Trophoblast cell (in vitro differentiated cells and primary cell): ENCODE data around the gene ZIC3.

Source experiments
- DNase-seq, 2 donors: peaks; one replicate each; pipeline ENCODE4 v3.0.0-alpha.2; 2016
- H2AFZ ChIP-seq: 2 replicates; pipeline ENCODE4 v1.6.1; 2013; ENCODE audit warnings: low read length, moderate library complexity, mild to moderate bottlenecking; ENCODE audit not compliant: insufficient read depth, poor library complexity
- H2AK5ac ChIP-seq: 2 replicates; pipeline ENCODE4 v1.6.1; 2013; ENCODE audit warnings: mild to moderate bottlenecking, low read length
- H2BK120ac ChIP-seq: 2 replicates; pipeline ENCODE4 v1.6.1; 2013; ENCODE audit warnings: low read length, mild to moderate bottlenecking, moderate library complexity; ENCODE audit not compliant: insufficient read depth, poor library complexity
- H2BK12ac ChIP-seq: 2 replicates; pipeline ENCODE4 v1.6.1; 2013; ENCODE audit warnings: mild to moderate bottlenecking, low read length, moderate library complexity
- H2BK5ac ChIP-seq: 2 replicates; pipeline ENCODE4 v1.6.1; 2013; ENCODE audit warnings: low read length, low read depth, moderate library complexity, mild to moderate bottlenecking; ENCODE audit not compliant: poor library complexity
- H3K14ac ChIP-seq: 2 replicates; pipeline ENCODE4 v1.6.1; 2013; ENCODE audit warnings: mild to moderate bottlenecking, low read length
- H3K18ac ChIP-seq: 2 replicates; pipeline ENCODE4 v1.6.1; 2013; ENCODE audit warnings: mild to moderate bottlenecking, low read length
- H3K23ac ChIP-seq: 2 replicates; pipeline ENCODE4 v1.6.1; 2013; ENCODE audit warnings: low read length
- H3K27ac ChIP-seq: 2 replicates; pipeline ENCODE4 v1.5.1; 2013; ENCODE audit warnings: low read depth, mild to moderate bottlenecking, inconsistent platforms, low read length, moderate library complexity
- H3K27me3 ChIP-seq: 2 replicates; pipeline ENCODE4 v1.6.1; 2013; ENCODE audit warnings: inconsistent platforms, mild to moderate bottlenecking, low read length, moderate library complexity; ENCODE audit not compliant: insufficient read depth
- H3K36me3 ChIP-seq, 2 experiments: 1 replicate in 1 of 2; 2 replicates in 1 of 2; pipeline ENCODE4 v1.6.1; 2013; ENCODE audit warnings: low read length in 2 of 2, mild to moderate bottlenecking in 2 of 2, moderate library complexity in 1 of 2; ENCODE audit not compliant: insufficient read depth in 2 of 2, control insufficient read depth in 1 of 2
- H3K4ac ChIP-seq: 2 replicates; pipeline ENCODE4 v1.6.1; 2013; ENCODE audit warnings: low read depth, mild to moderate bottlenecking, low read length, moderate library complexity
- H3K4me1 ChIP-seq, 2 experiments: 1 replicate in 1 of 2; 2 replicates in 1 of 2; pipeline ENCODE4 v1.6.1; 2013; ENCODE audit warnings: low read length in 2 of 2, mild to moderate bottlenecking in 2 of 2, moderate library complexity in 1 of 2; ENCODE audit not compliant: insufficient read depth in 2 of 2, control insufficient read depth in 1 of 2
- H3K4me2 ChIP-seq: 2 replicates; pipeline ENCODE4 v1.6.1; 2013; ENCODE audit warnings: inconsistent platforms, mild to moderate bottlenecking, low read length, moderate library complexity
- H3K4me3 ChIP-seq: 2 replicates; pipeline ENCODE4 v1.5.1; 2013; ENCODE audit warnings: mild to moderate bottlenecking, low read depth, low read length, inconsistent platforms
- H3K79me1 ChIP-seq: one replicate; pipeline ENCODE4 v1.6.1; 2013; ENCODE audit warnings: low read length
- H3K79me2 ChIP-seq: 2 replicates; pipeline ENCODE4 v1.6.1; 2013; ENCODE audit warnings: low read length, mild to moderate bottlenecking; ENCODE audit not compliant: control insufficient read depth, insufficient read depth, poor library complexity
- H3K9ac ChIP-seq: 2 replicates; pipeline ENCODE4 v1.6.1; 2013; ENCODE audit warnings: mild to moderate bottlenecking, low read length
- H3K9me3 ChIP-seq: 2 replicates; pipeline ENCODE4 v1.6.1; 2013; ENCODE audit warnings: low read depth, mild to moderate bottlenecking, control low read depth, inconsistent platforms, low read length; ENCODE audit not compliant: insufficient read depth
- H4K12ac ChIP-seq: 2 replicates; pipeline ENCODE4 v1.6.1; 2013; ENCODE audit warnings: low read depth, mild to moderate bottlenecking, low read length, moderate library complexity
- H4K8ac ChIP-seq: 2 replicates; pipeline ENCODE4 v1.6.1; 2013; ENCODE audit warnings: low read depth, mild to moderate bottlenecking, low read length, moderate library complexity
- H4K91ac ChIP-seq: one replicate; pipeline ENCODE4 v1.6.1; 2013; ENCODE audit warnings: low read depth, mild to moderate bottlenecking, low read length, moderate library complexity
- WGBS: extraction: QIAGEN DNeasy Blood & Tissue Kit; methylation state at CpG from one replicate; pipeline ENCODE4 v1.1.7; 2013; ENCODE audit warnings: missing lambda C conversion rate; ENCODE audit not compliant: insufficient read length, insufficient coverage; ENCODE audit errors: extremely low coverage; 5-methylcytosine and 5-hydroxymethylcytosine counted together

ZIC3 gene

DNA sequence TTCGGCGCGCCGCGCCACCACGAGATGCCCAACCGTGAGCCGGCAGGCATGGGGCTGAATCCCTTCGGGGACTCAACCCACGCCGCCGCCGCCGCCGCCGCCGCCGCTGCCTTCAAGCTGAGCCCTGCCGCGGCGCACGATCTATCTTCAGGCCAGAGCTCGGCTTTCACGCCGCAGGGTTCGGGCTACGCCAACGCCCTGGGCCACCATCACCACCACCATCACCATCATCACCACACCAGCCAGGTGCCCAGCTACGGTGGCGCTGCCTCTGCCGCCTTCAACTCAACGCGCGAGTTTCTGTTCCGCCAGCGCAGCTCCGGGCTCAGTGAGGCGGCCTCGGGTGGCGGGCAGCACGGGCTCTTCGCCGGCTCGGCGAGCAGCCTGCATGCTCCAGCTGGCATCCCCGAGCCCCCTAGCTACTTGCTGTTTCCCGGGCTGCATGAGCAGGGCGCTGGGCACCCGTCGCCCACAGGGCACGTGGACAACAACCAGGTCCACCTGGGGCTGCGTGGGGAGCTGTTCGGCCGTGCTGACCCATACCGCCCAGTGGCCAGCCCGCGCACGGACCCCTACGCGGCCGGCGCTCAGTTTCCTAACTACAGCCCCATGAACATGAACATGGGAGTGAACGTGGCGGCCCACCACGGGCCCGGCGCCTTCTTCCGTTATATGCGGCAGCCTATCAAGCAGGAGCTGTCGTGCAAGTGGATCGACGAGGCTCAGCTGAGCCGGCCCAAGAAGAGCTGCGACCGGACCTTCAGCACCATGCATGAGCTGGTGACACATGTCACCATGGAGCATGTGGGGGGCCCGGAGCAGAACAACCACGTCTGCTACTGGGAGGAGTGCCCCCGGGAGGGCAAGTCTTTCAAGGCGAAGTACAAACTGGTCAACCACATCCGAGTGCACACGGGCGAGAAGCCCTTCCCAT lies 1.1 kb downstream of the ZIC3 start:
- DNase-seq, result no peak
- H3K27ac ChIP-seq, result no peak overlapping the region
- H4K91ac ChIP-seq, result no peak overlapping the region
- peaks cover 3% of the 10 kb centered on the region for H3K9me3 ChIP-seq
- H3K9ac ChIP-seq, result no peak overlapping the region
- no peak overlapping the region for H2AK5ac ChIP-seq
- H3K14ac ChIP-seq, result no peak overlapping the region
- H3K4ac ChIP-seq, result no peak overlapping the region
- no peak overlapping the region for H4K8ac ChIP-seq
- no peak overlapping the region for H2BK120ac ChIP-seq
- no peak overlapping the region for H3K4me3 ChIP-seq
- no peaks in the 10 kb centered on the region for H3K79me2 ChIP-seq
- H4K12ac ChIP-seq, result no peak overlapping the region
- no peaks in the 10 kb centered on the region for H3K36me3 ChIP-seq
- peaks cover 40% of the 10 kb centered on the region for H3K27me3 ChIP-seq
- no peak overlapping the region for H2AFZ ChIP-seq
- peaks cover 0 to 10% of the 10 kb centered on the region in 2 experiments for H3K4me1 ChIP-seq
- H3K23ac ChIP-seq, result no peak overlapping the region
- H3K79me1 ChIP-seq, result no peaks in the 10 kb centered on the region
- no CpG with 5 or more reads among the region's 82 CpGs for WGBS
- H2BK5ac ChIP-seq, result no peak overlapping the region
- H2BK12ac ChIP-seq, result no peak overlapping the region
- peak overlapping the region; percentile 99 for H3K4me2 ChIP-seq
- H3K18ac ChIP-seq, result no peak overlapping the region

GRCh38 chrX:137567682-137568232 lies 1.8 kb downstream of the ZIC3 start:
- H4K8ac ChIP-seq, result no peak overlapping the region
- H4K12ac ChIP-seq, result no peak overlapping the region
- H3K23ac ChIP-seq, result no peak overlapping the region
- H2BK12ac ChIP-seq, result no peak overlapping the region
- no peak overlapping the region for H3K18ac ChIP-seq
- no peak overlapping the region for H4K91ac ChIP-seq
- H3K9me3 ChIP-seq, result peaks cover 3% of the 10 kb centered on the region
- H3K27me3 ChIP-seq, result peaks cover 38% of the 10 kb centered on the region
- DNase-seq, result no peak
- no peaks in the 10 kb centered on the region for H3K79me2 ChIP-seq
- H3K36me3 ChIP-seq, result no peaks in the 10 kb centered on the region
- no peak overlapping the region for H3K14ac ChIP-seq
- H3K4ac ChIP-seq, result no peak overlapping the region
- H3K79me1 ChIP-seq, result no peaks in the 10 kb centered on the region
- H3K27ac ChIP-seq, result no peak overlapping the region
- H3K4me2 ChIP-seq, result peak overlapping the region; percentile 47
- peaks cover 0 to 10% of the 10 kb centered on the region in 2 experiments for H3K4me1 ChIP-seq
- no peak overlapping the region for H2BK5ac ChIP-seq
- no peak overlapping the region for H2BK120ac ChIP-seq
- no peak overlapping the region for H2AK5ac ChIP-seq
- no CpG with 5 or more reads among the region's 36 CpGs for WGBS
- no peak overlapping the region for H3K9ac ChIP-seq
- no peak overlapping the region for H3K4me3 ChIP-seq
- H2AFZ ChIP-seq, result no peak overlapping the region

GRCh38 chrX:137568741-137569469 lies 3.0 kb downstream of the ZIC3 start:
- H3K14ac ChIP-seq, result no peak overlapping the region
- H4K8ac ChIP-seq, result no peak overlapping the region
- H4K91ac ChIP-seq, result no peak overlapping the region
- H3K79me1 ChIP-seq, result no peaks in the 10 kb centered on the region
- no peak overlapping the region for H2BK12ac ChIP-seq
- DNase-seq, result no peak
- H3K4ac ChIP-seq, result no peak overlapping the region
- peaks cover 32% of the 10 kb centered on the region for H3K27me3 ChIP-seq
- H3K4me2 ChIP-seq, result peak overlapping the region; percentile 47
- H3K27ac ChIP-seq, result no peak overlapping the region
- peaks cover 3% of the 10 kb centered on the region for H3K9me3 ChIP-seq
- H3K79me2 ChIP-seq, result no peaks in the 10 kb centered on the region
- no peak overlapping the region for H3K18ac ChIP-seq
- no peak overlapping the region for H4K12ac ChIP-seq
- H3K4me3 ChIP-seq, result no peak overlapping the region
- no peak overlapping the region for H2BK120ac ChIP-seq
- H2AK5ac ChIP-seq, result no peak overlapping the region
- no peak overlapping the region for H3K9ac ChIP-seq
- no peak overlapping the region for H3K23ac ChIP-seq
- no peak overlapping the region for H2AFZ ChIP-seq
- no CpG with 5 or more reads among the region's 53 CpGs for WGBS
- peaks cover 0 to 10% of the 10 kb centered on the region in 2 experiments for H3K4me1 ChIP-seq
- H2BK5ac ChIP-seq, result no peak overlapping the region
- H3K36me3 ChIP-seq, result no peaks in the 10 kb centered on the region

DNA sequence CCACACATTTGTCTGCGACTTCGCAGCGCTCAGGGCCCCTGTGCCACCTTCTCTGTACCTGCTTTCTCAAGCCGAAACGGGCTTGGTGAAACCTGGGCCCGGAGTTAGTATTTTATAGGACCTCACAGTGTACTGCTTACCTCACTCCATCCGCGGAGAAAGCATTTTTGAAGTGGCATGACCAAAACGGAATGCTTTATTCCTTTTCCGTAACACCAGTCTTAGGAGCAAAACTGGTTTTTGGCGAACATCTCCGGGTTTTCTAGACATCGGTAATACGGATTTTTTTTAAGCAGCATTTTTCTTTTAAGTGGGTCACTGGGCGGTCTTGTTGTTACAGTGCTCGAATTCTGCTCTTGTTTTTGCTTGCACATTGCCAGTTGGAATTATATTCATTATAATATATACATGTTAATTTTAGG lies 3.6 kb downstream of the ZIC3 start:
- no peak overlapping the region for H3K9ac ChIP-seq
- H3K18ac ChIP-seq, result no peak overlapping the region
- H3K4ac ChIP-seq, result no peak overlapping the region
- no peak for DNase-seq
- H3K79me2 ChIP-seq, result no peaks in the 10 kb centered on the region
- no peak overlapping the region for H4K12ac ChIP-seq
- H3K27me3 ChIP-seq, result peaks cover 27% of the 10 kb centered on the region
- H3K79me1 ChIP-seq, result no peaks in the 10 kb centered on the region
- no peak overlapping the region for H3K27ac ChIP-seq
- H3K9me3 ChIP-seq, result peaks cover 3% of the 10 kb centered on the region
- no peak overlapping the region for H3K4me2 ChIP-seq
- H2BK120ac ChIP-seq, result no peak overlapping the region
- no peaks in the 10 kb centered on the region for H3K36me3 ChIP-seq
- no peak overlapping the region for H3K23ac ChIP-seq
- H3K4me1 ChIP-seq, result peaks cover 0 to 10% of the 10 kb centered on the region in 2 experiments
- H2AK5ac ChIP-seq, result no peak overlapping the region
- no peak overlapping the region for H4K91ac ChIP-seq
- no peak overlapping the region for H3K4me3 ChIP-seq
- H2AFZ ChIP-seq, result no peak overlapping the region
- H4K8ac ChIP-seq, result no peak overlapping the region
- H2BK5ac ChIP-seq, result no peak overlapping the region
- no peak overlapping the region for H3K14ac ChIP-seq
- no peak overlapping the region for H2BK12ac ChIP-seq
- no CpG with 5 or more reads among the region's 16 CpGs for WGBS
